HL-60 (cell line): ENCODE results near the gene USP10.

Experiments used
- DNase-seq, 2 experiments: peaks; one replicate each; pipeline ENCODE4 v3.0.0-alpha.2; 2010 to 2020; ENCODE audit warnings: low read depth in 1 of 2, low spot score in 1 of 2
- H3K27ac ChIP-seq: fragments of 250-450 bp; sonication (Bioruptor Pico); replicated peaks from 2 replicates; pipeline ENCODE4 v1.5.1; 2020; ENCODE audit warnings: mild to moderate bottlenecking, moderate library complexity
- H3K27me3 ChIP-seq: fragments of 250-450 bp; sonication (Bioruptor Pico); 2 replicates; pipeline ENCODE4 v1.5.1; 2021; ENCODE audit warnings: mild to moderate bottlenecking, moderate library complexity; ENCODE audit not compliant: insufficient read depth, poor library complexity, severe bottlenecking
- H3K4me3 ChIP-seq: replicated peaks from 2 replicates; pipeline ENCODE4 v1.5.1; 2011; ENCODE audit warnings: mild to moderate bottlenecking, control low read depth, low read length; ENCODE audit not compliant: insufficient read depth
- CTCF ChIP-seq: IDR thresholded peaks from one replicate; pipeline ENCODE4 v1.5.1; 2011; ENCODE audit warnings: low read length, control low read depth, inconsistent platforms; ENCODE audit not compliant: insufficient read depth
- GABPA ChIP-seq: IDR thresholded peaks from 2 replicates; pipeline ENCODE4 v1.6.1; 2012; ENCODE audit warnings: low read depth
- POLR2AphosphoS5 ChIP-seq: IDR thresholded peaks from 2 replicates; pipeline ENCODE4 v1.6.1; 2012; ENCODE audit warnings: low read depth
- SPI1 ChIP-seq: IDR thresholded peaks from 2 replicates; pipeline ENCODE4 v1.6.1; 2012; ENCODE audit warnings: low read depth, mild to moderate bottlenecking, borderline replicate concordance
- TF ChIP-seq, protein P1 (sequence below): IDR thresholded peaks from 2 replicates; pipeline ENCODE4 v1.6.1; 2012; ENCODE audit warnings: low read depth; ENCODE audit not compliant: insufficient replicate concordance

USP10 gene

DNA sequence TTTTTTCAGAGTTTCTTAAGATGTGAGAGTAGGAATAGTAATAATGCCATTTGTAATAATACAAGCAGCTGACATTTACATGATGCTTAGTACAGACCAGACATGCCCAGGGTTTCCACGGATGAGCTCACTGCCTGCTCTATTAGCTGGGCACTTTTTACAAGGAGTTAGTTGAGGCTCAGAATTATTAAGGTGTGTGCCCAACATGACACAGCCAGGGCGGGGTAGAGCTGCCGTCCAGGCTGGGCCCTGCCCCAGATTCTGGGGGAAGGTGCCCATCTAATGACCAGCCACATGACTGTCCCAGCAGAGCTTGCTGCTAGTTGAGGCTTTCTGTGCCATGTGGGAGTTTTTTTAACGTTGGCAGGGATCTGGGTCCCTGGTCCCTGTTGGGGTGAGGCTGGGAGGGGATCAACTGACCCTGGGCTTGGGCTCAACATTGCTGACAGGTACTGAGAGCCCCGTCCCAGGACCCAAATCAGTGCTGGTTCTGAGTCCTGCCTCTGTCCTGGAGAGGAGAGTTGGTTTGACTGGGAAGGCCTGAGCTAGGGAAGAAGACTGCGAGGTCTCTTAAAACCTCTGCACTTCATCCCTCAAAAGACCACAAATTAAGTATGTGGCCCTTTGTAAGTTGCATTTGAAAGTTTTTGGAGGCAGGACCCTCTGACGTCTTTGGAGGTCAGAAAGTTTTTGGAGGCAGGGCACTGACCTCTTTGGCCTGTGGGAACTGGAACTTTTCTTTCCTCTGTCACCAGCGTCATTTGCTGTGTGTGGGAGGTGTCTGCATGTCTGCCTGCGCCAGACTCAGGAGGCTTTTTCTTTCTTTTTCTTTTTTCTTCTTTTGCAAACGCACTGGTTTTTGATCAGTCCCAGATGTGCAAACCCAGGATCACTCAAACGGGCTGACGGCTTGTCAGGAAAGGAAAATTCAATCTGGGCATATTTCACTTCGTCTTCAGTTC, 122.2 kb downstream of the USP10 start:
- Histone ChIP-seq H3K4me3 (no peak overlapping the region), H3K27ac (no peak overlapping the region), H3K27me3 (peaks cover 2% of the 10 kb centered on the region)
- no peak for TF ChIP-seq SPI1
- DNase-seq = no peak

DNA sequence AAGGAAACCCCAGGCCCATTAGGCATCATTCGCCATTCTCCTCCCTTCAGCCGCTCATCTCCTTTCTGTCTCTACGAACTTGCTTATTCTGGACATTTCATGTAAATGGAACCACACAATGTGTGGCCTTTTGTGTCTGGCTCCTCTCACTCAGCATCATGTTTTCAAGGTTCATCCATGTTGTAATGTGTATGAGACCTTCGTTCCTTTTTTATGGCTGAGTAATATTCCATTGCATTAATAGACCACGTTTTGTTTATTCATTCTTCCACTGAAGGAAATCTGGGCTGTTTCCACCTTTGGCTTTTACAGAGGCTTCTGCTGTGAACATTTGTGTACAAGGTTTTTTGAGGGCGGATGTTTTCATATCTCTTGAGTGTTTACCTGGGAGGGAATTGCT, 123.2 kb downstream of the USP10 start:
- peaks cover 2% of the 10 kb centered on the region for H3K27me3 ChIP-seq
- DNase-seq = no peak

GRCh38 chr16:84823484-84823883, 123.7 kb downstream of the USP10 start:
- no peak for DNase-seq
- TF ChIP-seq CTCF = no peak
- Histone ChIP-seq H3K4me3 (no peak overlapping the region), H3K27me3 (peaks cover 2% of the 10 kb centered on the region), H3K27ac (no peak overlapping the region)

More for the DNA sequence above, 123.2 kb downstream of the USP10 start:
- H3K27ac ChIP-seq = no peak overlapping the region
- no peak for TF ChIP-seq POLR2AphosphoS5
- no peak overlapping the region for H3K4me3 ChIP-seq

GRCh38 chr16:84823926-84824325, 124.1 kb downstream of the USP10 start:
- H3K27me3 ChIP-seq = peaks cover 2% of the 10 kb centered on the region
- TF ChIP-seq SPI1 = no peak
- TF ChIP-seq, protein P1, sequence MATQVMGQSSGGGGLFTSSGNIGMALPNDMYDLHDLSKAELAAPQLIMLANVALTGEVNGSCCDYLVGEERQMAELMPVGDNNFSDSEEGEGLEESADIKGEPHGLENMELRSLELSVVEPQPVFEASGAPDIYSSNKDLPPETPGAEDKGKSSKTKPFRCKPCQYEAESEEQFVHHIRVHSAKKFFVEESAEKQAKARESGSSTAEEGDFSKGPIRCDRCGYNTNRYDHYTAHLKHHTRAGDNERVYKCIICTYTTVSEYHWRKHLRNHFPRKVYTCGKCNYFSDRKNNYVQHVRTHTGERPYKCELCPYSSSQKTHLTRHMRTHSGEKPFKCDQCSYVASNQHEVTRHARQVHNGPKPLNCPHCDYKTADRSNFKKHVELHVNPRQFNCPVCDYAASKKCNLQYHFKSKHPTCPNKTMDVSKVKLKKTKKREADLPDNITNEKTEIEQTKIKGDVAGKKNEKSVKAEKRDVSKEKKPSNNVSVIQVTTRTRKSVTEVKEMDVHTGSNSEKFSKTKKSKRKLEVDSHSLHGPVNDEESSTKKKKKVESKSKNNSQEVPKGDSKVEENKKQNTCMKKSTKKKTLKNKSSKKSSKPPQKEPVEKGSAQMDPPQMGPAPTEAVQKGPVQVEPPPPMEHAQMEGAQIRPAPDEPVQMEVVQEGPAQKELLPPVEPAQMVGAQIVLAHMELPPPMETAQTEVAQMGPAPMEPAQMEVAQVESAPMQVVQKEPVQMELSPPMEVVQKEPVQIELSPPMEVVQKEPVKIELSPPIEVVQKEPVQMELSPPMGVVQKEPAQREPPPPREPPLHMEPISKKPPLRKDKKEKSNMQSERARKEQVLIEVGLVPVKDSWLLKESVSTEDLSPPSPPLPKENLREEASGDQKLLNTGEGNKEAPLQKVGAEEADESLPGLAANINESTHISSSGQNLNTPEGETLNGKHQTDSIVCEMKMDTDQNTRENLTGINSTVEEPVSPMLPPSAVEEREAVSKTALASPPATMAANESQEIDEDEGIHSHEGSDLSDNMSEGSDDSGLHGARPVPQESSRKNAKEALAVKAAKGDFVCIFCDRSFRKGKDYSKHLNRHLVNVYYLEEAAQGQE = no peak
- TF ChIP-seq CTCF = no peak
- TF ChIP-seq GABPA = no peak
- TF ChIP-seq POLR2AphosphoS5 = no peak
- H3K4me3 ChIP-seq = no peak overlapping the region
- DNase-seq = no peak
- H3K27ac ChIP-seq = no peak overlapping the region

DNA sequence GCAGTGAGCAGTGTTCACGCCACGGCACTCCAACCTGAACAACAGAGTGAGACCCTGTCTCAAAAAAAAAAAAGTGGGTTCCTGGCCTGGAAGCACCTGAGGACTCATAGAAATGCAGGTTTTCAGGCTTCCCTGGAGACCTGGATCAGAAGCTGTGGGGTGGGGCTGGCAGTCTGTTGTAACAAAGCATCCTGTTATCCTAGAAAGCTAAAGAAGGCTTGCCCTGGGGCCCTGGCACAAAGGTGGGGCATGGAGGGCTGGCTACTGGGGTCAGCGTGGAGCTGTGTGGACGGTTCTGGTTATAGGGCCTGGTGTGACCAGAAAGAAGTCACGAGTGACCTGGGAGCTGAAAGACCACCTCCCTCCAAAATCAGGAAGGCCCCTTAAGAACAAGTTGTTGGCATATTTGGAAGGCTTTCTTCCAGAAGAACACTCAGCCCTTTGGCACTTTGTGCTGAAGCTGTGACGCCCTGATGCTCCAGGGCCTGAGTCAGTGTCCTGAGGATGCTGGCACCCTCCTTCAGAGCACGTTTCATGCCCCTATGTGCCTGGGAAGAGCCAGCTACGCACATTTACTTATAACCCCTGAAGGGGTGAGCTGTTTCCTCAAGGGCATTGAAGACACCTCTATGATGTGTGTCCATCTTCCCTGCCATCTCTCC, 126.2 kb downstream of the USP10 start:
- H3K27ac ChIP-seq = peak overlapping the region; percentile 66; the same call in 1 of the 2 replicates
- H3K27me3 ChIP-seq = no peaks in the 10 kb centered on the region
- no peak overlapping the region for H3K4me3 ChIP-seq

More for the DNA sequence above, 126.2 kb downstream of the USP10 start:
- TF ChIP-seq SPI1 (no peak), POLR2AphosphoS5 (no peak), GABPA (no peak), CTCF (no peak)
- TF ChIP-seq, protein P1 = no peak
- DNase-seq = no peak
